Kidney (tissue), 14 donors: ENCODE data around the gene C19orf44. TPM values are rescaled to one million over a fixed set of nuclear protein-coding genes. Genes with fewer than 3 reads are reported as not detected.

ENCODE experiments used
- DNase-seq, 5 donors: peaks; one replicate each; pipeline ENCODE4 v3.0.0-alpha.2; 2013 to 2020
- FAIRE-seq: peaks from 2 replicates; lab custom pipeline; 2012; peaks lifted over from hg19 to GRCh38; lab: Jason Lieb, UNC
- H3K27ac ChIP-seq, 2 donors: one replicate each; pipeline ENCODE4 v1.7.0; 2013; ENCODE audit warnings: low read depth in 2 of 2, low read length in 2 of 2, inconsistent platforms in 1 of 2
- H3K27me3 ChIP-seq: one replicate; pipeline ENCODE4 v1.7.1; 2013; ENCODE audit warnings: low read length, inconsistent platforms; ENCODE audit not compliant: control insufficient read depth, insufficient read depth
- H3K36me3 ChIP-seq, 3 donors: one replicate each; pipeline versions ENCODE4 v1.7.0 to v1.7.1; 2013; ENCODE audit warnings: low read length in 3 of 3, control low read depth in 1 of 3, inconsistent platforms in 1 of 3; ENCODE audit not compliant: insufficient read depth in 3 of 3, control insufficient read depth in 2 of 3
- H3K4me1 ChIP-seq, 3 donors: one replicate each; pipeline versions ENCODE4 v1.7.0 to v1.7.1; 2013; ENCODE audit warnings: low read length in 3 of 3, inconsistent platforms in 1 of 3, low read depth in 1 of 3; ENCODE audit not compliant: control insufficient read depth in 2 of 3, insufficient read depth in 2 of 3
- H3K4me3 ChIP-seq, 3 donors: one replicate each; pipeline versions ENCODE4 v1.7.0 to v1.8.1; 2013; ENCODE audit warnings: low read length in 3 of 3, control low read depth in 1 of 3, inconsistent platforms in 1 of 3
- H3K9ac ChIP-seq, 3 donors: one replicate each; pipeline versions ENCODE4 v1.7.0 to v1.7.1; 2013; ENCODE audit warnings: low read length in 3 of 3, control low read depth in 1 of 3, inconsistent platforms in 1 of 3
- H3K9me3 ChIP-seq, 3 donors: one replicate each; pipeline versions ENCODE4 v1.7.0 to v1.7.1; 2013; ENCODE audit warnings: low read length in 3 of 3, control low read depth in 1 of 3, inconsistent platforms in 1 of 3; ENCODE audit not compliant: control insufficient read depth in 2 of 3, insufficient read depth in 1 of 3
- CTCF ChIP-seq: IDR thresholded peaks from 3 replicates; pipeline ENCODE4 v1.5.1; 2012; ENCODE audit warnings: mild to moderate bottlenecking, moderate library complexity, borderline replicate concordance; ENCODE audit not compliant: insufficient read depth; ENCODE audit errors: extremely low read depth
- intact Hi-C: fragments of 100-400 bp; cut with DNase I; formaldehyde crosslinking; loops from one replicate; pipeline ENCODE4 v1.11.1; 2022
- polyA plus RNA-seq: library from polyadenylated mRNA; stranded (reverse); fragments of 350-450 nt; fragmentation: Illumina TruSeq; extraction: RNeasy Lipid Tissue Mini Kit (QIAGEN cat#74804); gene quantifications from one replicate; pipeline ENCODE4 v1.2.3, GENCODE V29; 2014; ENCODE audit warnings: low read depth, low replicate concordance; ENCODE audit not compliant: insufficient read depth
- total RNA-seq: library from RNA; stranded (reverse); fragmentation: NEBNext Ultra II Directional; extraction: Animal tissue kit (Norgen Biotek cat#: 25700); gene quantifications from one replicate; pipeline ENCODE4 v1.2.1, GENCODE V29; 2021
- donor health status: control.
- donor health status: control.
- donor health status: control.
- donor health status: control.
- donor health status: control.
- donor health status: DM: yes; HTN: yes; CAD: no.
- donor health status: Normal renal cell carcinoma (clear cell type).

C19orf44 gene
- total and polyA plus RNA-seq, 2 donors from 2014 or later, result 6.2 to 8.6 TPM

GRCh38 chr19:16460454-16460853, 35.7 kb upstream of the C19orf44 start:
- H3K9me3 ChIP-seq, result no peaks in the 10 kb centered on the region
- no peaks in the 10 kb centered on the region for H3K36me3 ChIP-seq
- FAIRE-seq (no peak), DNase-seq (no peak)
- no peak overlapping the region for H3K27ac ChIP-seq
- H3K4me3 ChIP-seq, result no peak overlapping the region
- TF ChIP-seq CTCF, result no peak
- no peak overlapping the region for H3K9ac ChIP-seq
- intact Hi-C loops, result no loop called here
- H3K4me1 ChIP-seq, result peaks cover 4 to 53% (median 33%) of the 10 kb centered on the region in 3 donors
- H3K27me3 ChIP-seq, result no peaks in the 10 kb centered on the region

GRCh38 chr19:16461630-16462051, 34.6 kb upstream of the C19orf44 start:
- Histone ChIP-seq H3K9ac (no peak overlapping the region), H3K4me3 (no peak overlapping the region), H3K27me3 (no peaks in the 10 kb centered on the region), H3K4me1 (peaks cover 4 to 49% (median 31%) of the 10 kb centered on the region in 3 donors), H3K36me3 (no peaks in the 10 kb centered on the region), H3K9me3 (no peaks in the 10 kb centered on the region), H3K27ac (no peak overlapping the region)
- intact Hi-C loops, result no loop called here
- FAIRE-seq (no peak), DNase-seq (no peak)
- TF ChIP-seq CTCF, result no peak

GRCh38 chr19:16462757-16463250, 33.4 kb upstream of the C19orf44 start:
- intact Hi-C loops, result no loop called here
- H3K4me1 ChIP-seq, result peaks cover 0 to 41% (median 23%) of the 10 kb centered on the region in 3 donors

More at GRCh38 chr19:16462757-16463250, 33.4 kb upstream of the C19orf44 start:
- Histone ChIP-seq H3K36me3 (no peaks in the 10 kb centered on the region), H3K27ac (no peak overlapping the region), H3K9ac (no peak overlapping the region), H3K9me3 (no peaks in the 10 kb centered on the region), H3K27me3 (no peaks in the 10 kb centered on the region), H3K4me3 (no peak overlapping the region)
- no peak for TF ChIP-seq CTCF
- DNase-seq (no peak), FAIRE-seq (no peak)
